HG02938 (cell line): ENCODE measurements around the gene NR2F1-AS1.
"Not testable (repeated sequence)": the region's sequence is repeated elsewhere in the genome, so short reads cannot be mapped to it uniquely, and the experiment has no call there.

Experiments used
- ATAC-seq: cut with Tn5 transposase; IDR thresholded peaks from one replicate; pipeline ENCODE4 v1.9.1; 2021; ENCODE audit warnings: mild to moderate bottlenecking, moderate library complexity; ENCODE audit not compliant: unreplicated experiment

NR2F1-AS1 gene

GRCh38 chr5:93549594-93549993 is 31.4 kb downstream of the NR2F1-AS1 start:
- not testable (repeated sequence) for ATAC-seq

- ATAC-seq, result no peak
These were observed 35.1 kb downstream of the NR2F1-AS1 start for GRCh38 chr5:93545872-93546271.

- no peak for ATAC-seq
These were observed 48.6 kb downstream of the NR2F1-AS1 start for GRCh38 chr5:93532370-93532769.

GRCh38 chr5:93521815-93522214 is 59.2 kb downstream of the NR2F1-AS1 start:
- ATAC-seq, result not testable (repeated sequence)

- no peak for ATAC-seq
These were observed 61.3 kb downstream of the NR2F1-AS1 start for GRCh38 chr5:93519740-93520139.

- ATAC-seq, result no peak
These were observed 63.2 kb downstream of the NR2F1-AS1 start for GRCh38 chr5:93517828-93518227.

GRCh38 chr5:93513298-93513697 is 67.7 kb downstream of the NR2F1-AS1 start:
- ATAC-seq, result no peak

- ATAC-seq, result no peak
These were observed 68.2 kb downstream of the NR2F1-AS1 start for GRCh38 chr5:93512799-93513198.

GRCh38 chr5:93511445-93511844 is 69.6 kb downstream of the NR2F1-AS1 start:
- ATAC-seq, result no peak

GRCh38 chr5:93510626-93511380 is 70.2 kb downstream of the NR2F1-AS1 start:
- ATAC-seq, result no peak

GRCh38 chr5:93505553-93505952 is 75.5 kb downstream of the NR2F1-AS1 start:
- not testable (repeated sequence) for ATAC-seq

GRCh38 chr5:93503598-93504067 is 77.4 kb downstream of the NR2F1-AS1 start:
- no peak for ATAC-seq

- no peak for ATAC-seq
These were observed 83.9 kb downstream of the NR2F1-AS1 start for GRCh38 chr5:93497096-93497495.

- ATAC-seq, result no peak
These were observed 101.0 kb downstream of the NR2F1-AS1 start for GRCh38 chr5:93479982-93480509.

GRCh38 chr5:93477816-93478215 is 103.2 kb downstream of the NR2F1-AS1 start:
- ATAC-seq, result no peak

GRCh38 chr5:93476251-93476742 is 104.7 kb downstream of the NR2F1-AS1 start:
- ATAC-seq, result no peak

- no peak for ATAC-seq
These were observed 118.1 kb downstream of the NR2F1-AS1 start for GRCh38 chr5:93462916-93463315.

- no peak for ATAC-seq
These were observed 119.3 kb downstream of the NR2F1-AS1 start for GRCh38 chr5:93461756-93462155.

- ATAC-seq, result no peak
These were observed 120.7 kb downstream of the NR2F1-AS1 start for GRCh38 chr5:93460286-93460685.

- ATAC-seq, result not testable (repeated sequence)
These were observed 124.2 kb downstream of the NR2F1-AS1 start for GRCh38 chr5:93456796-93457195.

- ATAC-seq, result no peak
These were observed 126.1 kb downstream of the NR2F1-AS1 start for GRCh38 chr5:93454896-93455295.

GRCh38 chr5:93452255-93452654 is 128.8 kb downstream of the NR2F1-AS1 start:
- no peak for ATAC-seq
